ENCODE measurements around the gene TRAF1.

TRAF1 gene

GRCh38 chr9:120922404-120923195 is 4.0 kb downstream of the TRAF1 start:
- no peak for DNase-seq

GRCh38 chr9:120921661-120922181 is 4.9 kb downstream of the TRAF1 start:
- no peak for DNase-seq

- DNase-seq, result no peak
These were observed 5.8 kb downstream of the TRAF1 start for GRCh38 chr9:120920806-120921178.

- no peak for DNase-seq
These were observed 6.5 kb downstream of the TRAF1 start for GRCh38 chr9:120919843-120920805.

GRCh38 chr9:120918931-120919842 is 7.4 kb downstream of the TRAF1 start:
- DNase-seq, result no peak

- no peak for DNase-seq
These were observed 8.4 kb downstream of the TRAF1 start for GRCh38 chr9:120917929-120918762.

GRCh38 chr9:120916991-120917880 is 9.4 kb downstream of the TRAF1 start:
- no peak for DNase-seq

GRCh38 chr9:120916588-120916987 is 10.0 kb downstream of the TRAF1 start:
- no peak for DNase-seq

GRCh38 chr9:120915854-120916470 is 10.6 kb downstream of the TRAF1 start:
- no peak for DNase-seq

GRCh38 chr9:120914953-120915352 is 11.6 kb downstream of the TRAF1 start:
- DNase-seq, result no peak

- no peak for DNase-seq
These were observed 12.2 kb downstream of the TRAF1 start for GRCh38 chr9:120914396-120914795.

- no peak for DNase-seq
These were observed 12.8 kb downstream of the TRAF1 start for GRCh38 chr9:120913647-120914264.

- DNase-seq, result no peak
These were observed 13.5 kb downstream of the TRAF1 start for GRCh38 chr9:120912958-120913646.

- DNase-seq, result no peak
These were observed 15.2 kb downstream of the TRAF1 start for GRCh38 chr9:120911295-120911837.

GRCh38 chr9:120910643-120911042 is 16.0 kb downstream of the TRAF1 start:
- no peak for DNase-seq

- no peak for DNase-seq
These were observed 16.7 kb downstream of the TRAF1 start for GRCh38 chr9:120909904-120910303.

GRCh38 chr9:120905315-120906164 is 21.1 kb downstream of the TRAF1 start:
- no peak for DNase-seq

- no peak for DNase-seq
These were observed 21.7 kb downstream of the TRAF1 start for GRCh38 chr9:120904978-120905301.
